HepG2 (cell line): ENCODE data around the gene CACHD1. TPM values are rescaled to one million over a fixed set of nuclear protein-coding genes. Genes with fewer than 3 reads are reported as not detected.

ENCODE experiments used
- ATAC-seq: fragments of 200-7000 bp; cut with Tn5 transposase; 3 replicates; pipeline ENCODE4 v1.9.1; 2020; ENCODE audit warnings: mild to moderate bottlenecking, moderate library complexity
- BruUV-seq: library from RNA; stranded (reverse); fragments of 400-500 nt; replicated peaks from 2 replicates; lab custom pipeline; 2021; lab: Mats Ljungman, UMichigan
- CTCF ChIA-PET: fragments of 300-600 bp; formaldehyde crosslinking; extraction: SDS; loops from one replicate; lab custom pipeline; 2021; ENCODE audit warnings: low total read pairs, inconsistent platforms, low intra/inter-chr PET ratio; lab: Yijun Ruan, JAX
- POLR2A ChIA-PET: fragments of 350-600 bp; sonication (Branson Sonifier 250); formaldehyde crosslinking; loops from one replicate; lab custom pipeline; 2020; ENCODE audit warnings: antibody characterized with exemption, inconsistent platforms; lab: Yijun Ruan, JAX
- DNase-seq: peaks from one replicate; pipeline ENCODE4 v3.0.0-alpha.2; 2015; ENCODE audit warnings: low spot score
- FAIRE-seq: peaks from 3 replicates; lab custom pipeline; 2011; peaks lifted over from hg19 to GRCh38; lab: Jason Lieb, UNC
- H2AFZ ChIP-seq: one replicate; pipeline ENCODE4 v1.6.1; 2011; ENCODE audit warnings: low read length, inconsistent platforms
- H3K27ac ChIP-seq: fragments of 300-600 bp; 3 replicates; pipeline ENCODE4 v1.8.0; 2011; ENCODE audit warnings: mixed run types, mild to moderate bottlenecking, mixed read lengths, low read length, inconsistent platforms; ENCODE audit not compliant: insufficient read depth; ENCODE audit errors: extremely low read length
- H3K27me3 ChIP-seq, 2 experiments: fragments of 200-600 bp in 1 of 2; 2 replicates in 1 of 2; 3 replicates in 1 of 2; pipeline versions ENCODE4 v1.6.0 to v1.8.0; 2011; ENCODE audit warnings: low read length in 2 of 2, mild to moderate bottlenecking in 2 of 2, moderate library complexity in 2 of 2, inconsistent platforms in 1 of 2; ENCODE audit not compliant: insufficient read depth in 2 of 2, control insufficient read depth in 1 of 2
- H3K36me3 ChIP-seq, 2 experiments: fragments of 200-600 bp in 1 of 2; replicated peaks in 1 of 2; 2 replicates in 1 of 2; 3 replicates in 1 of 2; pipeline versions ENCODE4 v1.5.1 to v1.8.0; 2011; ENCODE audit warnings: low read length in 2 of 2, inconsistent platforms in 1 of 2; ENCODE audit not compliant: insufficient read depth in 2 of 2, control insufficient read depth in 1 of 2
- H3K4me1 ChIP-seq: 2 replicates; pipeline ENCODE4 v1.5.1; 2012; ENCODE audit warnings: low read length, inconsistent platforms; ENCODE audit not compliant: insufficient read depth
- H3K4me2 ChIP-seq: 2 replicates; pipeline ENCODE4 v1.6.0; 2011; ENCODE audit warnings: low read depth, low read length, inconsistent platforms
- H3K4me3 ChIP-seq, 3 experiments: fragments of 200-600 bp in 1 of 3; sonication (generic), shearing (Covaris generic) in 1 of 3; replicated peaks in 1 of 3; 2 replicates each; pipeline ENCODE4 v1.5.1; 2011 to 2016; ENCODE audit warnings: low read length in 3 of 3, inconsistent platforms in 2 of 3, low read depth in 2 of 3, mild to moderate bottlenecking in 2 of 3, control low read depth in 1 of 3, mixed read lengths in 1 of 3; ENCODE audit not compliant: insufficient read depth in 1 of 3
- H3K79me2 ChIP-seq: one replicate; pipeline ENCODE4 v1.6.1; 2011; ENCODE audit warnings: low read length, inconsistent platforms; ENCODE audit not compliant: insufficient read depth
- H3K9ac ChIP-seq: 2 replicates; pipeline ENCODE4 v1.6.0; 2011; ENCODE audit warnings: mild to moderate bottlenecking, low read depth, low read length, inconsistent platforms; ENCODE audit not compliant: insufficient read depth
- H3K9me3 ChIP-seq: 2 replicates; pipeline ENCODE4 v1.5.1; 2012; ENCODE audit warnings: mild to moderate bottlenecking, low read length
- H4K20me1 ChIP-seq: 2 replicates; pipeline ENCODE4 v1.6.0; 2011; ENCODE audit warnings: inconsistent platforms, mild to moderate bottlenecking, low read length, moderate library complexity; ENCODE audit not compliant: insufficient read depth
- DNMT3B ChIP-seq: conservative IDR thresholded peaks from 2 replicates; pipeline ENCODE4 v1.6.1; 2016; ENCODE audit warnings: missing biosample characterization, control low read depth
- EP300 ChIP-seq, 3 experiments: sonication (generic) in 1 of 3; formaldehyde crosslinking in 1 of 3; IDR thresholded peaks; 2 replicates each; pipeline versions ENCODE4 v1.5.1 to v1.6.1; 2011 to 2020; ENCODE audit warnings: low read depth in 2 of 3, low read length in 2 of 3, borderline replicate concordance in 1 of 3, improper control_type of control experiment in 1 of 3, mild to moderate bottlenecking in 1 of 3, missing genetic modification reagents in 1 of 3, moderate library complexity in 1 of 3
- HMGXB3 ChIP-seq: sonication (generic); formaldehyde crosslinking; IDR thresholded peaks from 2 replicates; pipeline ENCODE4 v1.4.0; 2020; ENCODE audit warnings: missing genetic modification reagents, borderline replicate concordance
- HOXA3 ChIP-seq: sonication (generic); formaldehyde crosslinking; IDR thresholded peaks from 2 replicates; pipeline ENCODE4 v1.5.0; 2020; ENCODE audit warnings: missing genetic modification reagents
- PRDM10 ChIP-seq: sonication (generic); formaldehyde crosslinking; IDR thresholded peaks from 2 replicates; pipeline ENCODE4 v1.4.0; 2020; ENCODE audit warnings: low read depth, missing genetic modification reagents
- SIX1 ChIP-seq: sonication (generic); formaldehyde crosslinking; IDR thresholded peaks from 2 replicates; pipeline ENCODE4 v1.4.0; 2020; ENCODE audit warnings: missing genetic modification reagents, borderline replicate concordance
- TFE3 ChIP-seq: IDR thresholded peaks from 2 replicates; pipeline ENCODE4 v1.6.1; 2016
- ZFP36L1 ChIP-seq: sonication (generic); formaldehyde crosslinking; IDR thresholded peaks from 2 replicates; pipeline ENCODE4 v1.8.0; 2022; ENCODE audit warnings: mild to moderate bottlenecking, missing genetic modification reagents, moderate library complexity
- ZNF225 ChIP-seq: sonication (generic); formaldehyde crosslinking; IDR thresholded peaks from 2 replicates; pipeline ENCODE4 v1.4.0; 2020; ENCODE audit warnings: mild to moderate bottlenecking, missing genetic modification reagents
- ZNF343 ChIP-seq: sonication (generic); formaldehyde crosslinking; IDR thresholded peaks from 2 replicates; pipeline ENCODE4 v1.4.0; 2020; ENCODE audit warnings: mild to moderate bottlenecking, missing genetic modification reagents
- ZNF792 ChIP-seq: IDR thresholded peaks from 2 replicates; pipeline ENCODE4 v1.6.1; 2016
- WGBS: methylation state at CpG from one replicate; pipeline ENCODE4 v1.1.6; 2017; ENCODE audit warnings: low lambda C conversion rate; 5-methylcytosine and 5-hydroxymethylcytosine counted together
- in situ Hi-C: cut with HindIII; loops from 2 replicates; pipeline ENCODE4 v1.10.0; 2017; ENCODE audit warnings: low pct_unique_long_range_greater_than_20kb; ENCODE audit not compliant: extremely low pct_ligation_motif_present
- intact Hi-C: fragments of 100-400 bp; cut with micrococcal nuclease; formaldehyde crosslinking; loops from one replicate; pipeline ENCODE4 v1.10.0; 2022; ENCODE audit not compliant: unreplicated experiment
- polyA plus RNA-seq, 8 experiments: library from polyadenylated mRNA; depleted of rRNA in 3 of 8; stranded (reverse) in 7 of 8; unstranded in 1 of 8; fragments of >200 nt; fragmentation: Illumina TruSeq in 4 of 8; extraction: Trizol in 4 of 8; gene quantifications; 2 replicates each; pipeline versions ENCODE4 v1.2.1 to v1.2.3, GENCODE V29; 2011 to 2016; ENCODE audit warnings: low read depth in 4 of 8, missing spikeins in 1 of 8, mixed read lengths in 1 of 8; ENCODE audit not compliant: insufficient read depth in 1 of 8
- total RNA-seq, 5 experiments: library from RNA; depleted of rRNA; stranded (reverse); fragments of >200 nt; fragmentation: Illumina TruSeq; extraction: Trizol; gene quantifications; 2 replicates each; pipeline ENCODE4 v1.2.3, GENCODE V29; 2016; ENCODE audit warnings: low read depth in 1 of 5

The CACHD1 gene
- total and polyA plus RNA-seq, 2 of the 13 experiments (the other 11 are each of a cell fraction or from before 2014, with no cell fraction given), result 0.11 TPM; not detected in 1

GRCh38 chr1:64631346-64632034 lies 161.6 kb downstream of the CACHD1 start:
- H3K9me3 ChIP-seq, result no peaks in the 10 kb centered on the region
- peaks cover 0 to 4% of the 10 kb centered on the region in 2 experiments; a peak in 3 of 5 replicates for H3K27me3 ChIP-seq
- no peaks in the 10 kb centered on the region for H4K20me1 ChIP-seq
- 7% methylated on average over 3 of the region's 3 CpGs for WGBS
- H3K79me2 ChIP-seq, result no peaks in the 10 kb centered on the region
- CTCF ChIA-PET, result no interaction called here
- no peak for FAIRE-seq
- no peak for DNase-seq
- H3K4me3 ChIP-seq, result no peak overlapping the region
- POLR2A ChIA-PET, result no interaction called here
- ATAC-seq, result no peak
- H3K27ac ChIP-seq, result no peak overlapping the region
- no peaks in the 10 kb centered on the region for H3K4me1 ChIP-seq
- no peak overlapping the region for H3K4me2 ChIP-seq
- H3K9ac ChIP-seq, result no peak overlapping the region
- in situ Hi-C loops (no loop called here), intact Hi-C loops (no loop called here)
- no peak overlapping the region for H2AFZ ChIP-seq
- no peaks in the 10 kb centered on the region for H3K36me3 ChIP-seq
- no TSS peak for BruUV-seq
- no peak for TF ChIP-seq HOXA3 (CRISPR knock-in tag)
- TF ChIP-seq DNMT3B, result no peak
- no peak for TF ChIP-seq ZNF792
- TF ChIP-seq ZNF225 (CRISPR knock-in tag), result no peak
- no peak for TF ChIP-seq ZNF343 (CRISPR knock-in tag)
- TF ChIP-seq TFE3 (CRISPR knock-in tag), result no peak
- TF ChIP-seq ZFP36L1 (CRISPR knock-in tag), result no peak
- TF ChIP-seq EP300 (IDR thresholded peaks at IDR 0.05; ENCODE audit: low read depth in 2 of 2, low read length in 2 of 2), result no peak
- TF ChIP-seq EP300 (CRISPR knock-in tag; IDR thresholded peaks at IDR 0.05; ENCODE audit: borderline replicate concordance), result no peak
- TF ChIP-seq PRDM10 (CRISPR knock-in tag), result no peak
- no peak for TF ChIP-seq HMGXB3 (CRISPR knock-in tag)
- TF ChIP-seq SIX1 (CRISPR knock-in tag), result no peak
